Measurements from ENCODE around the gene ZFPL1. TPM values are rescaled to one million over a fixed set of nuclear protein-coding genes. Genes with fewer than 3 reads are reported as not detected.

The ZFPL1 gene
- total and polyA plus RNA-seq, 11 donors, result 19.6 to 44.4 (median 25.4) TPM

GRCh38 chr11:65130631-65131416 lies 46.8 kb downstream of the ZFPL1 start:
- no peak for TF ChIP-seq CTCF (IDR thresholded peaks at IDR 0.05)
- TF ChIP-seq POLR2A (IDR thresholded peaks at IDR 0.05), result no peak
- intact Hi-C loops (cut with DNase I), result no loop called here

GRCh38 chr11:65131417-65131776 lies 47.4 kb downstream of the ZFPL1 start:
- peaks cover 0 to 34% (median 26%) of the 10 kb centered on the region in 12 donors for H3K4me1 ChIP-seq
- no peak for DNase-seq
- no peak for TF ChIP-seq CTCF (IDR thresholded peaks at IDR 0.05)
- no peak for TF ChIP-seq POLR2A (IDR thresholded peaks at IDR 0.05)
- no peak overlapping the region for H3K27ac ChIP-seq
- 70 to 90% (median 83%) methylated on average over 2 to 3 of the region's 3 CpGs for WGBS, 4 donors
- no peak for ATAC-seq
- H3K27me3 ChIP-seq, result no peaks in the 10 kb centered on the region
- no peaks in the 10 kb centered on the region for H3K9me3 ChIP-seq
- H3K4me3 ChIP-seq, result no peak overlapping the region
- intact Hi-C loops (cut with DNase I), result no loop called here
- H3K36me3 ChIP-seq, result peaks cover 0 to 67% (median 65%) of the 10 kb centered on the region in 9 donors

More at GRCh38 chr11:65130631-65131416, 46.8 kb downstream of the ZFPL1 start:
- Histone ChIP-seq H3K27ac (no peak overlapping the region), H3K36me3 (peaks cover 0 to 73% (median 71%) of the 10 kb centered on the region in 9 donors), H3K4me3 (no peak overlapping the region), H3K9me3 (no peaks in the 10 kb centered on the region), H3K27me3 (no peaks in the 10 kb centered on the region), H3K4me1 (peaks cover 0 to 30% (median 24%) of the 10 kb centered on the region in 12 donors)
- 83 to 89% (median 85%) methylated on average over 16 to 19 of the region's 19 CpGs for WGBS, 4 donors
- no peak for ATAC-seq
- DNase-seq, result no peak

- no peak for ATAC-seq
- no peak for DNase-seq
- no peaks in the 10 kb centered on the region for H3K27me3 ChIP-seq
- H3K9me3 ChIP-seq, result no peaks in the 10 kb centered on the region
- 83 to 89% (median 85%) methylated on average over 5 to 6 of the region's 6 CpGs for WGBS, 4 donors
- peaks cover 0 to 63% (median 60%) of the 10 kb centered on the region in 9 donors for H3K36me3 ChIP-seq
- H3K4me3 ChIP-seq, result no peak overlapping the region
- H3K27ac ChIP-seq, result no peak overlapping the region
- intact Hi-C loops (cut with DNase I), result no loop called here
- H3K4me1 ChIP-seq, result peaks cover 0 to 34% (median 26%) of the 10 kb centered on the region in 12 donors
- TF ChIP-seq CTCF (IDR thresholded peaks at IDR 0.05) (no peak), POLR2A (IDR thresholded peaks at IDR 0.05) (no peak)
These were observed 47.8 kb downstream of the ZFPL1 start for GRCh38 chr11:65131895-65132237.

GRCh38 chr11:65132238-65132987 lies 48.4 kb downstream of the ZFPL1 start:
- DNase-seq, result peak in 2 of 5 donors; percentile 6 to 18
- H3K27me3 ChIP-seq, result no peaks in the 10 kb centered on the region
- intact Hi-C loops (cut with DNase I), result no loop called here
- no peak overlapping the region for H3K27ac ChIP-seq
- ATAC-seq, result no peak
- peaks cover 0 to 34% (median 26%) of the 10 kb centered on the region in 12 donors for H3K4me1 ChIP-seq
- no peaks in the 10 kb centered on the region for H3K9me3 ChIP-seq
- peak overlapping the region in 4 of 12 donors; percentile 89 to 98 (median 94) for H3K4me3 ChIP-seq
- H3K36me3 ChIP-seq, result peaks cover 0 to 57% (median 55%) of the 10 kb centered on the region in 9 donors
- WGBS, 4 donors, result 66 to 80% (median 72%) methylated on average over 6 to 10 of the region's 10 CpGs
- no peak for TF ChIP-seq CTCF (IDR thresholded peaks at IDR 0.05)

All from heart left ventricle (tissue), 16 donors.